PC-3 (cell line): ENCODE data around the gene CSF1R. TPM values are rescaled to one million over a fixed set of nuclear protein-coding genes. Genes with fewer than 3 reads are reported as not detected.

Experiments used
- ATAC-seq: fragments of 200-7000 bp; cut with Tn5 transposase; 2 replicates; pipeline ENCODE4 v1.9.1; 2020; ENCODE audit warnings: mild to moderate bottlenecking, moderate library complexity
- BruUV-seq: library from RNA; stranded (reverse); fragments of 400-500 nt; replicated peaks from 2 replicates; lab custom pipeline; 2021; lab: Mats Ljungman, UMichigan
- CTCF ChIA-PET: fragments of 300-600 bp; sonication (Branson Sonifier 250); formaldehyde crosslinking; loops from one replicate; lab custom pipeline; 2022; ENCODE audit warnings: antibody characterized with exemption; lab: Charles Lee
- POLR2A ChIA-PET: fragments of 300-600 bp; sonication (Branson Sonifier 250); formaldehyde crosslinking; loops from one replicate; lab custom pipeline; 2022; ENCODE audit warnings: antibody characterized with exemption; ENCODE audit not compliant: unreplicated experiment; lab: Charles Lee
- DNase-seq: peaks from one replicate; pipeline ENCODE4 v3.0.0-alpha.2; 2015
- H2AFZ ChIP-seq: fragments of 300-600 bp; sonication (generic); 2 replicates; pipeline ENCODE4 v1.6.0; 2016; ENCODE audit warnings: antibody characterized with exemption, low read length
- H3F3A ChIP-seq: fragments of 300-600 bp; sonication (generic); one replicate; pipeline ENCODE4 v1.6.0; 2017; ENCODE audit warnings: antibody characterized with exemption, low read length, control low read depth, mild to moderate bottlenecking; ENCODE audit not compliant: unreplicated experiment
- H3K27ac ChIP-seq: fragments of 300-600 bp; sonication (generic); 2 replicates; pipeline ENCODE4 v1.5.1; 2016; ENCODE audit warnings: mild to moderate bottlenecking, low read length
- H3K27me3 ChIP-seq: fragments of 300-600 bp; sonication (generic); 2 replicates; pipeline ENCODE4 v1.6.1; 2016; ENCODE audit warnings: low read length, mixed read lengths
- H3K36me3 ChIP-seq: fragments of 300-600 bp; sonication (generic); 2 replicates; pipeline ENCODE4 v1.6.1; 2016; ENCODE audit warnings: low read depth, mixed run types, low read length, mixed read lengths
- H3K4me1 ChIP-seq: fragments of 300-600 bp; sonication (generic); 2 replicates; pipeline ENCODE4 v1.5.1; 2016; ENCODE audit warnings: low read length; ENCODE audit not compliant: insufficient read depth
- H3K4me2 ChIP-seq: fragments of 300-600 bp; sonication (generic); 2 replicates; pipeline ENCODE4 v1.6.0; 2016; ENCODE audit warnings: low read length
- H3K4me3 ChIP-seq: fragments of 300-600 bp; sonication (generic); 2 replicates; pipeline ENCODE4 v1.5.1; 2016; ENCODE audit warnings: mild to moderate bottlenecking, low read length, mixed read lengths
- H3K79me2 ChIP-seq: fragments of 300-600 bp; sonication (generic); 2 replicates; pipeline ENCODE4 v1.6.1; 2017; ENCODE audit warnings: low read length, mixed read lengths
- H3K9ac ChIP-seq: fragments of 300-600 bp; sonication (generic); 2 replicates; pipeline ENCODE4 v1.6.0; 2016; ENCODE audit warnings: mild to moderate bottlenecking, low read length
- H3K9me2 ChIP-seq: fragments of 300-600 bp; sonication (generic); replicated peaks from 2 replicates; pipeline ENCODE4 v1.6.1; 2016; ENCODE audit warnings: mixed run types, low read length, mixed read lengths
- H3K9me3 ChIP-seq: fragments of 300-600 bp; sonication (generic); 2 replicates; pipeline ENCODE4 v1.6.1; 2016; ENCODE audit warnings: low read length, mixed read lengths
- H4K20me1 ChIP-seq: fragments of 300-600 bp; sonication (generic); 2 replicates; pipeline ENCODE4 v1.6.1; 2016; ENCODE audit warnings: low read length, mixed read lengths
- EZH2 ChIP-seq: fragments of 300-600 bp; sonication (generic); IDR thresholded peaks from one replicate; pipeline ENCODE4 v1.6.1; 2017; ENCODE audit warnings: antibody characterized with exemption, mild to moderate bottlenecking, low read length; ENCODE audit not compliant: unreplicated experiment
- EZH2phosphoT487 ChIP-seq: fragments of 300-600 bp; sonication (generic); IDR thresholded peaks from 2 replicates; pipeline ENCODE4 v1.6.1; 2018; ENCODE audit warnings: mild to moderate bottlenecking, antibody characterized with exemption, low read length, borderline replicate concordance
- intact Hi-C: fragments of 100-400 bp; cut with micrococcal nuclease; formaldehyde crosslinking; loops from 2 replicates; pipeline ENCODE4 v1.9.0; 2023
- total RNA-seq: library from RNA; depleted of rRNA; stranded (reverse); fragments of >200 nt; gene quantifications from 2 replicates; pipeline ENCODE4 v1.2.3, GENCODE V29; 2014
- TF ChIP-seq, protein P1 (sequence below): fragments of 300-600 bp; sonication (generic); conservative IDR thresholded peaks from 2 replicates; pipeline ENCODE4 v1.5.1; 2017; ENCODE audit warnings: antibody characterized with exemption, low read depth, mild to moderate bottlenecking, low read length

CSF1R gene
- total RNA-seq, 1 experiment from 2014 or later, result not detected

DNA sequence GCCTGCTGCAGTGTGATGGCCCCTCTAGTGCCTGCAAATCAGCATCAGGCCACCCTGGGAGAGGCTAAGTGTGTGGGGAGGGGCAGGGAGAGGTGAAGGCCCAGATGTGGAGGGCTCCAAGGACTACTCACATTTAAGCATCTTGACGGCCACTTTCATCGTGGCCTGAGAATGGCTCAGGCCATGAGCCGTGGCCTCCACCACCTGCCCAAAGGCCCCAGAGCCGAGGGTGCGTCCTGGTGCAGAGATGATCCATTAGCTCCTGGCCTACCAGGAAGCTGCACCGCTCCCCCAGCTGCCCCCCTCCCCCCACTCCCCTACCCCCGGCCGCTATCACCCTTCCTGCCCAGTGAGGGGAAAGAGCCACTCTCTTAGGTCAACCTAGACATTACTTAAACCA, 38.2 kb upstream of the CSF1R start:
- Histone ChIP-seq H3K4me3 (no peak overlapping the region), H3K9me3 (no peaks in the 10 kb centered on the region), H3K4me2 (no peak overlapping the region), H3K27me3 (no peaks in the 10 kb centered on the region), H3K4me1 (peaks cover 3% of the 10 kb centered on the region; the same call in 1 of the 2 replicates), H4K20me1 (no peaks in the 10 kb centered on the region), H2AFZ (no peak overlapping the region), H3F3A (no peaks in the 10 kb centered on the region), H3K9me2 (no peaks in the 10 kb centered on the region), H3K79me2 (no peaks in the 10 kb centered on the region), H3K9ac (no peak overlapping the region), H3K36me3 (no peaks in the 10 kb centered on the region), H3K27ac (no peak overlapping the region)
- intact Hi-C loops, result no loop called here
- DNase-seq (no peak), ATAC-seq (no peak)
- TF ChIP-seq EZH2 (no peak), EZH2phosphoT487 (no peak)
- TF ChIP-seq, protein P1, sequence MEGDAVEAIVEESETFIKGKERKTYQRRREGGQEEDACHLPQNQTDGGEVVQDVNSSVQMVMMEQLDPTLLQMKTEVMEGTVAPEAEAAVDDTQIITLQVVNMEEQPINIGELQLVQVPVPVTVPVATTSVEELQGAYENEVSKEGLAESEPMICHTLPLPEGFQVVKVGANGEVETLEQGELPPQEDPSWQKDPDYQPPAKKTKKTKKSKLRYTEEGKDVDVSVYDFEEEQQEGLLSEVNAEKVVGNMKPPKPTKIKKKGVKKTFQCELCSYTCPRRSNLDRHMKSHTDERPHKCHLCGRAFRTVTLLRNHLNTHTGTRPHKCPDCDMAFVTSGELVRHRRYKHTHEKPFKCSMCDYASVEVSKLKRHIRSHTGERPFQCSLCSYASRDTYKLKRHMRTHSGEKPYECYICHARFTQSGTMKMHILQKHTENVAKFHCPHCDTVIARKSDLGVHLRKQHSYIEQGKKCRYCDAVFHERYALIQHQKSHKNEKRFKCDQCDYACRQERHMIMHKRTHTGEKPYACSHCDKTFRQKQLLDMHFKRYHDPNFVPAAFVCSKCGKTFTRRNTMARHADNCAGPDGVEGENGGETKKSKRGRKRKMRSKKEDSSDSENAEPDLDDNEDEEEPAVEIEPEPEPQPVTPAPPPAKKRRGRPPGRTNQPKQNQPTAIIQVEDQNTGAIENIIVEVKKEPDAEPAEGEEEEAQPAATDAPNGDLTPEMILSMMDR, result no peak
- no TSS peak for BruUV-seq
- ChIA-PET CTCF (no interaction called here), POLR2A (no interaction called here)

DNA sequence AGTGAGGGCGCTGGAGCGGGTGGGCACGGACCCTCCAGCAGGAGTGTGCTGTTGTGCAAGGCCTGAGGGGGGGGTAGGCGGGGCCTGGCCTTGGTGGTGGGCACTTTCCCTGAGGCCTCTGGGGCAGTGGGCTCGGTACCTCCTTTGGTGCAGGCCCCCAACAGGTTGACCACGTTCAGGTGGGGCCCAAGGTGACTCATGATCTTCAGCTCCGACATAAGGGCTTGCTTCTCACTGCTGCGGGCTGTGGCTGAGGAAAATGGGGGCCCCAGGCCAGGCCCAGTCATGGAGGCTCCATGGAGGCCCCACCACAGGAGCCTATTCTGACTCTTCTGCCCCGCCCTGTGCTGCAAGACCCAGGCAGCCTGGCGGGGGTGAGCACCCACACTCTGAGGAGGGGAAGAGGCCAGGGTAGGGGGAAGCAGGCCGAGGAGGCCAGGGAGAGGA, 37.8 kb upstream of the CSF1R start:
- no peak overlapping the region for H2AFZ ChIP-seq
- no peaks in the 10 kb centered on the region for H3K4me1 ChIP-seq
- no peaks in the 10 kb centered on the region for H3K9me3 ChIP-seq
- H3K9me2 ChIP-seq, result no peaks in the 10 kb centered on the region
- ATAC-seq (no peak), DNase-seq (no peak)
- intact Hi-C loops, result no loop called here
- H3F3A ChIP-seq, result no peaks in the 10 kb centered on the region
- no peak overlapping the region for H3K27ac ChIP-seq
- POLR2A ChIA-PET, result interaction anchor here (0.7 kb wide), 1 partner anchor 10 kb away, joined by 3 read pairs; no protein-coding TSS in a partner anchor
- no peaks in the 10 kb centered on the region for H3K79me2 ChIP-seq
- no TSS peak for BruUV-seq
- no peak overlapping the region for H3K4me3 ChIP-seq
- no peaks in the 10 kb centered on the region for H4K20me1 ChIP-seq
- no peaks in the 10 kb centered on the region for H3K27me3 ChIP-seq
- no peaks in the 10 kb centered on the region for H3K36me3 ChIP-seq
- H3K4me2 ChIP-seq, result no peak overlapping the region
- CTCF ChIA-PET, result no interaction called here
- TF ChIP-seq, protein P1, result no peak
- TF ChIP-seq EZH2 (no peak), EZH2phosphoT487 (no peak)
- no peak overlapping the region for H3K9ac ChIP-seq

DNA sequence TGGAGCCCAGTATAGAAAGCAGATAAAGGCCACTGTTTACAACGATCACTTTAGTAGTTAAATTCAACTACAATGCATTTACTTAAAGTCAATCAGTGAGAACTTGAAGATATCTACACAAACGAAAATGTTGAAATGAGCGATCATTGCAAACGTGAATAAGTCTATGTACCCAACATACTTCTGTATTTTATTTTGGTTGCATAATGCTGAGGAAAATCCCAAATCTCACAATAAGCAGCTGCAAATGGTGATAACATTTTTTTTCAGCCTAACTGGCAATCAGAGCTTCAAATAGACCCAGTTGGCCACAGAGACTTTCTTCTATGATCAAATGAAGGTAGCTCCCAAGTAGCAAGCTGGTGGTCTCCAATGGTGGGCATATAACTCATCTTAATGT, 37.2 kb upstream of the CSF1R start:
- Histone ChIP-seq H3K9me3 (no peaks in the 10 kb centered on the region), H3K36me3 (no peaks in the 10 kb centered on the region), H3F3A (no peaks in the 10 kb centered on the region), H2AFZ (no peak overlapping the region), H3K9ac (no peak overlapping the region), H3K27ac (no peak overlapping the region), H3K79me2 (no peaks in the 10 kb centered on the region), H3K27me3 (no peaks in the 10 kb centered on the region), H3K4me2 (no peak overlapping the region), H3K4me1 (no peaks in the 10 kb centered on the region), H4K20me1 (no peaks in the 10 kb centered on the region), H3K4me3 (no peak overlapping the region), H3K9me2 (no peaks in the 10 kb centered on the region)
- ChIA-PET POLR2A (interaction anchor here (0.7 kb wide), 1 partner anchor 10 kb away, joined by 3 read pairs; no protein-coding TSS in a partner anchor), CTCF (no interaction called here)
- intact Hi-C loops, result no loop called here
- TF ChIP-seq, protein P1, result no peak
- TF ChIP-seq EZH2phosphoT487 (no peak), EZH2 (no peak)
- no peak for DNase-seq
- no peak for ATAC-seq
- BruUV-seq, result no TSS peak
